Epithelial cell of esophagus (primary cell): ENCODE results near the gene PPIL3.

ENCODE experiments used
- DNase-seq: peaks from one replicate; pipeline ENCODE4 v3.0.0; 2010; ENCODE audit warnings: low read depth
- H3K4me3 ChIP-seq: 2 replicates; pipeline ENCODE4 v1.5.1; 2011; ENCODE audit warnings: mild to moderate bottlenecking, low read length, control low read depth
- TF ChIP-seq, protein P1 (sequence below): IDR thresholded peaks from 2 replicates; pipeline ENCODE4 v1.5.1; 2011; ENCODE audit warnings: low read depth, mild to moderate bottlenecking, low read length, control low read depth, inconsistent platforms; ENCODE audit not compliant: insufficient read depth; ENCODE audit errors: missing control alignments

The PPIL3 gene

DNA sequence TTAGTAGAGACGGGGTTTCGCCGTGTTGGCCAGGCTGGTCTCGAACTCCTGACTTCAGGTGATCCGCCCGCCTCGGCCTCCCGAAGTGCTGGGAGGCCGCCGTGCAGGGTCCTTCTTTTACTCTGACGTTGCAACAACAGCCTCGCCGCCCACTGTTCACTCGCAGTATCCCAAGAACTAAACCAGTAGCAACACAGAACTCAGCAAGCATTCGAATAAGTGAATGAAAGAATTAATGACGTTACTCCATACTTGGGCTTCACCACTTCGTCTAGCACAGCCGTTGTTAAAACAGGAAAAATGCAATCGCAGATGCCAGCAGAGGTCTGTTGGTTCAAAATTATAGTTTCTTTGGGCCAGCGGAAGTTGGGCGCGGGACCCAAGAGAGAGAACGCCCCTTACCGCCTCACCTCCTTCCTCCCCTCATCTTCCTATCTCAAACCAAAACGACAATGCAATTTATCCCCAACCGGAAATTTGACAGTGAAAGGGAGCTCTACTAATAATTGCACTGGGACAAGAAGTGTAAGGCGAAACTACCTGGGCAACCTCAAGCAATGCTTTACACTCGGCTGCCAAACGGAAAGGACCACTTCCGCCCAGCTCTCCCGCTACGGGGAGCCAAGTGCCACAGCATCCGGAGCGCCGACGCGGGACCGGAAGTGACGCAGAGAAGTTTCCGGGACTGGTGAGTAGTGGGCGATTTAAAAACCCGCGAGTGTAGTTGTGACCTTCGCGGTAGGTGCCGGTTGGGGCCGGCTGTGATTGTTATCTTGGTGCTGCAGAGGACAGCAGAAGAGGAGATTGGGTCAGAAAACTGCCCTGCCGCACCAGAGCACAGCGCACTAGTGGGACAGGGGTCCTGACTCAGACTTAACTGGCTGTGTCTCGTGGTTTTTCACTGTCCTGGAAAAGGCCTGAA, at the start of gene PPIL3, which contains the start of gene NIF3L1:
Gene PPIL3, minus strand, starts transcription at position 374 of the 922 bp plus-strand sequence. CDS start 1,462 bp downstream, outside the sequence.
Gene NIF3L1, plus strand, starts transcription at position 668 of the 922 bp plus-strand sequence. CDS start 2,573 bp downstream, outside the sequence.
- peak within 1 kb of the TSS; percentile 99 for H3K4me3 ChIP-seq
- TF ChIP-seq, protein P1, sequence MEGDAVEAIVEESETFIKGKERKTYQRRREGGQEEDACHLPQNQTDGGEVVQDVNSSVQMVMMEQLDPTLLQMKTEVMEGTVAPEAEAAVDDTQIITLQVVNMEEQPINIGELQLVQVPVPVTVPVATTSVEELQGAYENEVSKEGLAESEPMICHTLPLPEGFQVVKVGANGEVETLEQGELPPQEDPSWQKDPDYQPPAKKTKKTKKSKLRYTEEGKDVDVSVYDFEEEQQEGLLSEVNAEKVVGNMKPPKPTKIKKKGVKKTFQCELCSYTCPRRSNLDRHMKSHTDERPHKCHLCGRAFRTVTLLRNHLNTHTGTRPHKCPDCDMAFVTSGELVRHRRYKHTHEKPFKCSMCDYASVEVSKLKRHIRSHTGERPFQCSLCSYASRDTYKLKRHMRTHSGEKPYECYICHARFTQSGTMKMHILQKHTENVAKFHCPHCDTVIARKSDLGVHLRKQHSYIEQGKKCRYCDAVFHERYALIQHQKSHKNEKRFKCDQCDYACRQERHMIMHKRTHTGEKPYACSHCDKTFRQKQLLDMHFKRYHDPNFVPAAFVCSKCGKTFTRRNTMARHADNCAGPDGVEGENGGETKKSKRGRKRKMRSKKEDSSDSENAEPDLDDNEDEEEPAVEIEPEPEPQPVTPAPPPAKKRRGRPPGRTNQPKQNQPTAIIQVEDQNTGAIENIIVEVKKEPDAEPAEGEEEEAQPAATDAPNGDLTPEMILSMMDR, result no peak
- DNase-seq, result peak; percentile 99

DNA sequence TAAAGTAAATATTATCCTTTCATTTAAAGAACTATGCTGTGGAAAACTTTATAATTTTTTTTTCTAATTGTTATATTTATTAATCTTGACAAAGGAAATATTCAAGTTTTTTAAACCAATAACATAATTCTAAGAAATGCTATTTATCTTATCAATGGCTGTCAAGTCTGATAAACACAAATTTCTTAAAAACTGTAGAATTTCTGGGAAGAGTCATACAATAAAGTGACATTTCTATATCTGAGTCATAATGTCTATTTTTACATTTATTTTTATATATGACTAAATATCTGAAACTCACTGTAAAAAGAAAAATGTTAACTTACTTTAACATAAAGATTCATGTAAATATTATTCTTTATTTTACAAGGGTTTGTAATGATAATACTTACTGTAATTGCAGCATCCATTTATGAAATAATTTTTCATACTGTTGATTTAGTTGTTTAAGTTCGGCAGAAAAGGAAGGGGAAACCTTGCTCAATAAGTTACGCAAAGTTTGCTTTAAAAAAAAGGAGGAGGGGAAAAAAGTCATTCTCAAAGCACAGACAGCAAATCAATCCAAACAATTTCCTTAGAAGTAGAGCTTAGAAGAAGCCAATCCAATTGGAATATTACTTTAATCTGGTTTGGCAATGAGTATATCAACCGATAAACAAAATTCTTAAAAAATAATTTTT, 42.2 kb upstream of the PPIL3 start:
- no peak overlapping the region for H3K4me3 ChIP-seq
- TF ChIP-seq, protein P1, result no peak
- DNase-seq, result no peak

DNA sequence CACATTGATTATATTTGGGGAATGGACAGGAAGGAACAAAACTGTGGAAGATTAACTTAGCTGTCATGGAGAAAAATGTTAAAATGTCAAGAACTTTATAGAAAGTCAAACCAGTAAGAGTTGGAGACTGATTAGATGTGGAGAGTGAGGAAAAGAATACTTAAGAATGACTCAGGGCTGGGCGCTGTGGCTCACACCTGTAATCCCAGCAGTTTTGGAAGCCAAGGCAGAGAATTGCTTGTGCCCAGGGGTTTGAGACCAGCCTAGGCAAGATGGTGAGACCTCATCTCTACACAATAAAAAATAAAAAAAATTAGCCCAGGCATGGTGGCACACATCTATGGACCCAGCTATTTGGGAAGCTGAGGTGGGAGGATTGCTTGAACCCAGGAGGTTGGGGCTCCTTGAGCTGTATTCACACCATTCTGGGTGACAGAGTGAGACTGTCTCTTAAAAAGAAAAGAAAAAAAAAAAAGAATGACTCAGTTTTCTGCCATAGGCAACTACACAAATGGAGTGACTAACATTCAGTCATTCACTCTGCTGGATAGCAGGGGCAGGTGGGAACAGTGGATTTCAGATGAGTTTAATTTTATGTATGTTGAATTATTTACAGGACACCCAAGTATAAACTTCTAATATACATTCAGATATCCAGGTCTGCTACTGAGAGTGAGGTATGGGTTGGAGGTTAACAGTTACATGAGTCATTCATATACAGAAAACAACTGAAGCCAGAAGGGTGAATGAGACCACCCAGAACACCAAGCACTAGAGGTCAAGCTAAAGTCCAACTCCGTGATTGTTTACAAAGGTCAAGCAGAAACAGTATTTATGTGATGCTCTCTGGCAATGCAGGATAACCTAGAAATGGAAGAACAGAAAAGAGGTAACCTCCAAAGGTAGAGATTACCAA, 40.7 kb upstream of the PPIL3 start:
- peak; percentile 57 for DNase-seq

DNA sequence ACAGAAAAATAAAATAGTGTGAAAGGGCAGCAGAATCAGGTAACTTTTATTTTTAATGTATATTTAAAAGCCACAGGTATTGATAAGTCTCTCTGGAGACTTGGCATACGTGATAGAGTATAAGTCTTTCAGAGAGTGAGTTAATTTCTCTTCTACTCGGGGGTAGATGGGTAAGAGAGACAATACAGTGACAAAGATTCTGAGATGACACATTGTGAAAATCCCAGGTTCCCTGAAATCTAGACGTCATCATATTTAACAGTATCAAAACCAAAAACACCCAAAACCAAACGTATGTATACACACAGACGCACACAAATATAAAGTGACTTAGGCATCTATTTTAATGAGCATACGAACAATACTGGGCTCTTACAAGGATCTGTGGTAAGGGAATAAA, 33.6 kb upstream of the PPIL3 start:
- TF ChIP-seq, protein P1, result no peak
- H3K4me3 ChIP-seq, result no peak overlapping the region
- DNase-seq, result no peak

More for the DNA sequence above, 40.7 kb upstream of the PPIL3 start:
- H3K4me3 ChIP-seq, result no peak overlapping the region
- TF ChIP-seq, protein P1, result no peak

DNA sequence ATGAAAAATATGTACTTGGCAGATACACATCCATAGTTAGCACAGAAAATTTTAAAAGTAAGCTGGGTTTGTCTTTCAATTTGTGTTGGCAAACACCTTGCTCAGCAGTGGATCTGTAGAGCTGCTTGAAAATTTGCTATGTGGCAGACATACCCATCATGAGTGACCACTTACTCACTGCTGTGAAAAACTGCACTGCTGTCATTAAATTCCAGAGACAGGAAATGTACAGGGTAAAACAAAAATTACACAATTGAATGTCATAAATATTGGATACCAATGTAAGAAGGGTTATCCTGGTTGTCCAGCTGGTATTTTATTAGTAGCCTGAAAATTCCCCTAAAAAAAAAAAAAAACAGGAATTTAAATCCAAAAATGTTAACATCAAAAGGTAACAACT, 24.8 kb upstream of the PPIL3 start:
- peak; percentile 22 for DNase-seq
- TF ChIP-seq, protein P1, result no peak
- no peak overlapping the region for H3K4me3 ChIP-seq

DNA sequence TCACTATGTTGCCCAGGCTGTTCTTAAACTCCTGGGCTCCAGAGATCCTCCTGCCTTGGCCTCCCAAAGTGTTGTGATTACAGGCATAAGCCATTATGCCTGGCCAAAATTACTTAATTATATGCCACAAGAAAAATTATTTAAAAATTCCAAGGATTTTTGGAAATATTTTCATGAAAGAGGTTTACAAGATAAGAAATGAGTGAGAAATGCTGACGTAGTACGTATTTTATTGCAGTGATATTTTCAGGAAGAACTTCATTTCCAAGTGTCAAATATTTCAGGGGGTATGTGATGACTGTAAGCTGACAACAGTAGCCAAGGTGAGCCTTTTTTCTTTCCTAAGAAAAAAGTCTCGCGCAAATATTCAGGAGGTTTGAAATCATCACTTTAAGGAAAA, 21.1 kb upstream of the PPIL3 start:
- no peak overlapping the region for H3K4me3 ChIP-seq
- no peak for DNase-seq
- TF ChIP-seq, protein P1, result no peak
